GM21576 (cell line): ENCODE measurements around the gene MZT2A.
"Not testable (repeated sequence)": the region's sequence is repeated elsewhere in the genome, so short reads cannot be mapped to it uniquely, and the experiment has no call there.

Source experiments
- ATAC-seq: cut with Tn5 transposase; IDR thresholded peaks from one replicate; pipeline ENCODE4 v1.9.1; 2021; ENCODE audit warnings: mild to moderate bottlenecking, moderate library complexity; ENCODE audit not compliant: unreplicated experiment

Gene MZT2A, protein sequence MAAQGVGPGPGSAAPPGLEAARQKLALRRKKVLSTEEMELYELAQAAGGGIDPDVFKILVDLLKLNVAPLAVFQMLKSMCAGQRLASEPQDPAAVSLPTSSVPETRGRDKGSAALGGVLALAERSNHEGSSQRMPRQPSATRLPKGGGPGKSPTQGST

DNA sequence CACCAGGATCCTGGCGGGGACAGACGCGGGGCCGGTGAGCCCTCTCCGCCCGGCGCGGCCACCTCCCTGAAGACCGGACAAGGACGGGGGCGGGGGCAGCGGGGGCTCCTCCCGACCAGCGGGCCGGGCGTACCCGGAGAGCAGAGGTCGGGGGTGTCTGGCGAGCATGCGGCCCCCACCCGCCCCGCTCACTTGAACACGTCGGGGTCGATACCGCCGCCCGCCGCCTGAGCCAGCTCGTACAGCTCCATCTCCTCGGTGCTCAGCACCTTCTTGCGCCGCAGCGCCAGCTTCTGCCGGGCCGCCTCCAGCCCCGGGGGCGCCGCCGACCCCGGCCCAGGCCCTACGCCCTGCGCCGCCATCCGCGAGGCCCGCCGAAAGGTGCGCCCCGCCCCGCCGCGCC is at the start of gene MZT2A:
Gene MZT2A (minus strand): TSS at position 383 of the 403 bp plus-strand sequence. CDS start 21 bp downstream, at position 362.
- peak; percentile 5 for ATAC-seq

DNA sequence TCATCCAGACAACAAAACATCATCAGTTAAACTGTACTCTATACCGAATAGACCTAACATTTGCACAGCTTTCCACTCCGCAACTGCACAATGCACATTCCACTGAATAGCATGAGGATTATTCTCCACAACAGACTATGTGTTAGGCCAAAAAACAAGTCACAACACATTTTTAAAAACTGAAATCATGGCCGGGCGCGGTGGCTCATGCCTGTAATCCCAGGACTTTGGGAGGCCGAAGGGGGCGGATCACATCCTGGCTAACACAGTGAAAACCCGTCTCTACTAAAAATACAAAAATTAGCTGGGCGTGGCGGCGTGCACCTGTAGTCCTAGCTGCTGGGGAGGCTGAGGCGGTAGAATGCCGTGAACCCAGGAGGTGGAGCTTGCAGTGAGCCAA is 46.7 kb upstream of the MZT2A start:
- ATAC-seq, result not testable (repeated sequence)

DNA sequence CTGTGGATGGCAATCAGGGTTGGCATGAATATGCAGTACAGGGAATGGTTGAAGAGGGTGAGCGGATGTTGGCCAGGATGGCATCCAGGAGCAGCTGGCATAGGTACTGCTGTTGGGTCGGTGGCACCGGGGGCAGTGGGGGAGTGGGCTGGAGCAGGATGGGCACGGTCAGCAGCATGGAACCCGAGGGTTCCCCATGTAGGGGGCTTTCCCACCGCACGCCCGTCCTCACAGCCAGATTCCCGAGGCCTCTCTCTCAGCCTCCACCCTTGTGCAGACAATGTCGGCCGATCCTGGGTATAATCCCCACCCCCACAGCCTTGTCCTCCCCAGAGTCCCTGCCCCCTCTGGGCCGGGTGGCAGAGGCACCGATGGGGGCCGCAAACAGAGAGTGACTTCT is 44.6 kb upstream of the MZT2A start:
- not testable (repeated sequence) for ATAC-seq

DNA sequence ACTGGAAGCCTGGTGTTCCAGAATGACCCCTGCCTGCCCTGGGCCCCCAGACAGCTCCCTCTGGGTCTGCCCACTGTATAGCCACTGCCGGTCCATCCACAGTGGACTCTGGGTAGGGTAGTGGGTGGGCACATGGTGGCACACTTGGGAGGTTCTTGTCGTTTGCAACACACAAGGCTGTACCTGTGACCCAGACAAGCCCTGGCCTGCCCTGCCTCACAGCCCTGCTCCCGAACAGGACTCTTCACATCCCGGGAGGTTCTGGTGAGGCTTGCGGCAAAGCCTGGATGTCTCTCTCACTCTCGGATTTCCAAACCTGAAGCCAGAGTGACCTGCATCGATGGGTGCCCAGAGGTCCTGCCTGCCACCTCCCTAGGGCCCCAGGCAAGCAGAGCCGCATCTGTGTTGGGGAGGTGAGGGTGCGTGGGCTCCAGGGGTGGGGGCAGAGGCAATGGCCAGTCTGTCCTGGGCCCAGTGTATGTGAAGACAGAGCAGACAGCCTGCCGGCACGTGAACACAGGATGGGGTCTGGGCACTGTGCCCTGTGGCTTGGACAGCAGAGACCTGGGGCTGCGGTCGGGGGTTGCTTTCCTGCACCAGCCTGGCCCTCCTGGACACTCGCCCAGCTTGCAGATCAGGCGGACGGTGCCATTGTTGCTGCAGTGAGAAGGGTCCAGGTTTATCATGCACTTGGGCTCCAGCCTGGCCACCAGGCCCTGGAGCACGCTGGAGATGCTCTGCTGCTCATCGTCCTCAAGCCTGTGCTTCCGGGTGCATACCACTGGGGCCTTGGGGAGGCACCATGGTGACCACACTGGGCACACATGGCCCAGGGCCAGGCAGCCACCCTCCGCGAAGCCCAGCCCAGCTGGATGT is 44.0 kb upstream of the MZT2A start:
- ATAC-seq, result not testable (repeated sequence)

DNA sequence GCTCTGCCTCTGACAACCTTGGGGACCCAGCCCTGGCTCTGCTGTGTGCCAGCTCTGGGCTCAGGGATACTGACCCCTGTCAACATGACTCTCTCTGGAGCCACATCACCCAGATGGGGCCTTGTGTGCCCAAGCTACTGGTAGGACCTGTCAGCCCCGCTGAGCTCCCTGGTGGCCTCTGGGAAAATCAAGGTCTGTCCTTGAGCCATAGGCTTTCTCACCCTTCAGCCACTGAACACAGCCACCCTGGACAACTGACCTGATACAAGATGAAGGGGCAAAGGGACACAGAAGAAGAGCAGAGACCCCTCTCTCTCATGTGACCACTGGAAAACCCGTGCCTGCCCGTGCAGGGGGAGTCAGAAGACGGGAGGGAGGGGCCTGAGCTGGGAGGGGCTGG is 43.3 kb upstream of the MZT2A start:
- no peak for ATAC-seq

DNA sequence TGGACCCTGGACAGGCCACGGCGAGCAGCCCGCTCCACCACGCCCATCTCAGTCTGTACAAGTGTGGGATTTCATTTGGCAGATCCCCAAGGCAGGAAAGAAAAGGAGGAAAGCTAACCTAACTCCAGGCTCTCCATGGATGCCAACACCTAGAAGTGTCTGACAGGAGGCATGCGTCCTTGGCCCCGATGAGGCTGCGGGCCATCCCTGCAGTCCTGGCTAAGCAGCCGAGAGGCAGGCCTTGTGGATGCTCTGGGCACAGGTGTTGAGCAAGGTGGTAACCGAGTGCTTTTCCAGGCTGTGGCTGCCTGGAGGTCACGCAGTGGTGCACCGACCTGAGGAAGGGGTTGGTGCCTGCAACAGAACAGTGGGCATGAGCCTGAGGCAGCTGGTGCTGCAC is 42.8 kb upstream of the MZT2A start:
- ATAC-seq, result not testable (repeated sequence)

DNA sequence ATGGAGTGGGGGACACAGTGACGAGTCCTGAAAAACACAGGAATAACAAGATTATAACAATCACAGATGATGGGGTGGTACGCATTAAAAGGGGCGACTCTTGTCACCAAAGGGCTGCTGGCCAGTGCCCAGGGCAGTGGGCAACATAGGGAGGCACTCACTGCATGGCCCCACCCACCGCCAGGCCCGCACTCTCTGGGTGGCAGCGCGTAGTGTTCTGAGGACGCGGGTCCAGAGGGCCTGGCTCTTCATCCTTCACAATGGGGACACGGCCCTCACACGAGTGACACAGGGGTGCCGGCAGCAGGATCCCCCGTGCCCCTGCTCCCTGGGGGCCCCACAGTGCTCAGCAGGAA is 42.1 kb upstream of the MZT2A start:
- not testable (repeated sequence) for ATAC-seq

DNA sequence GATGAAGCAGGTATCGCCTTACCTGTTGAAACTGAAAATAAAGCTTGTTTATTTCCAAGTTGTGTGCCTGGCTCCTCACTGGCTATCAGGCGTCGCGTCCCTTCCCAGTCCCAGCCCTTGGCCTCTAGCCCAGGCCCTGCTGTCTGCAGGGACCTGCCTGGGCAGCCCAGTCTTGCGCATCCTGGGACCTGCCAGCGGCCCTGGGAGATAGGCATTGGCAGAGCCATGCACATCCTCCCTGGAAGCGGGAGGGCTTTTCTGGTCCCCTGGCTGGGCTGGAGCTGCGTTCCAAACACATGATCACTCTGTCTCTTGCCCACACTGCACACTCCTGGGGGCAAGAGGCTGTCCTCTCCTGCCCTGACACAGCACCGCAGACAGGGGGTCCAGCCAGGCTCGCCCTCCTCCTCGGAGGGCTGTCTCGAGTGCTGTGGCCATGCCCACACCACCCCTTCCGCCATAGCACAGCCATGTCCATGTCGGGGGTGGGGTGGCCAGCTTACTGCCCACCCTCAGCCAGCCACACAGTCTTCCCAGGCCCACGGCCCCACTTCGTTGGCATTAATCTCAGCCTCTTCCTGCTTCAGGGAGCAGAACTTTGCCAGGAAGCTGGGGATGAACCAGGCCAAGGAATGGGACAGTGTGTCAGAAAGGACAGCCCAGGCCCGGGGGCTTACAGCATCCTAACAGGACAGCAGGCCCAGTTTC is 41.6 kb upstream of the MZT2A start:
- not testable (repeated sequence) for ATAC-seq

DNA sequence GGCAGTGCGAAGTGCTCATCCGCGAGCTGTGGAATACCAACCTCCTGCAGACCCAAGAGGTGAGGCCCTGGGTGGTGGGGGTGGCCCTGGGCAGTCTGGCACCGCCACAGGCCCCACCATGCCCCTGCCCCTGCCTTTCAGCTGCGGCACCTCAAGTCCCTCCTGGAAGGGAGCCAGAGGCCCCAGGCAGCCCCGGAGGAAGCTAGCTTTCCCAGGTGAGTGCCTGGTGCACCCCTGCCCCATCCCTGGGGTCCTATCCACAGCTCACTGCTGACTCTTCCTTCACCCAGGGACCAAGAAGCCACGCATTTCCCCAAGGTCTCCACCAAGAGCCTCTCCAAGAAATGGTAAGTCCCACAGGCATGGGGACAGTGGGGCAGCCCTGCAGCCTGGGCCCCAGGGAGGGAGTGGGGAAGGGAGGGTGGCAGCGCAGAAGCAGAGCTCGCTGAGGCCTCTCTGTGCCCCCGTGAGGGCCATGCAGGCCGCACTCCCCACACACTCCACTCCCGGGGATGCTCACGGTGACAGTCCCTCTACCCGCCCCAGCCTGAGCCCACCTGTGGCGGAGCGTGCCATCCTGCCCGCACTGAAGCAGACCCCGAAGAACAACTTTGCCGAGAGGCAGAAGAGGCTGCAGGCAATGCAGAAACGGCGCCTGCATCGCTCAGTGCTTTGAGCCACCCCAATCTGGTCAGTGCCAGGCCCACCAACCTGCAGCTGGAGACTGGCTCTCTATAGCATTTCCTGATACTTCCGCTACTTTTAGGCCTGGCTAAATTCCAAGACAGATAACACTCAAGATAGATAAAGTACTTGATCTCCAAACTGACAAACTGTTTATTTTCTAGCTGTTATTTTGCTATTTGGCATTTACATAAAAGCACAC is 40.8 kb upstream of the MZT2A start:
- ATAC-seq, result not testable (repeated sequence)

DNA sequence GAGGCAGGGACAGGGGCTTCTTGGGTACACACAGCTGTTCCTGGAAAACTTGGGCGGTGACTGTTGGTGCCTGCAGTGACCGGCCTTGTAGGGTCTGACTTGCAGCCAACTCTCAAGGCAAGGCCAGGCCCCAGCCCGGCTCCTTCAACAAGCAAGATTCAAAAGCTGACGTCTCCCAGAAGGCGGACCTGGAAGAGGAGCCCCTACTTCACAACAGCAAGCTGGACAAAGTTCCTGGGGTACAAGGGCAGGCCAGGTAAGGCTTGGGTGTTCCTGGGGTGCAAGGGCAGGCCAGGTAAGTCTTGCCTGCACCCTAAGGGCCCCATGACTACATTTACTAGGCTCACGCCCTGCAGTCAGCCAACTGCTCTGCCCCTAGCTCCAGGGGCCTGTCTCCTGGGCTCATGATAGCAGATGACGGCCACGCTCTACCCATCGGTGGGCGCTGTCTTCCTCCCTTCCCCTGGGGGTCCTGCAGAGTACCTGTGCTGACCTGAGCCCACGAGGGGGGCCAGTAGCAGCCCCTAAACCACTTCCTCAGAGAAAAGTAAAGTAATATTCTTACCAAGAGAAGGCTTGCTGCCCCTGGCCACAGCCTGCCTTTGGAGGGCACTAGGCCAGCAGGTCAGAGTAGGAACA is 39.5 kb upstream of the MZT2A start:
- ATAC-seq, result not testable (repeated sequence)

DNA sequence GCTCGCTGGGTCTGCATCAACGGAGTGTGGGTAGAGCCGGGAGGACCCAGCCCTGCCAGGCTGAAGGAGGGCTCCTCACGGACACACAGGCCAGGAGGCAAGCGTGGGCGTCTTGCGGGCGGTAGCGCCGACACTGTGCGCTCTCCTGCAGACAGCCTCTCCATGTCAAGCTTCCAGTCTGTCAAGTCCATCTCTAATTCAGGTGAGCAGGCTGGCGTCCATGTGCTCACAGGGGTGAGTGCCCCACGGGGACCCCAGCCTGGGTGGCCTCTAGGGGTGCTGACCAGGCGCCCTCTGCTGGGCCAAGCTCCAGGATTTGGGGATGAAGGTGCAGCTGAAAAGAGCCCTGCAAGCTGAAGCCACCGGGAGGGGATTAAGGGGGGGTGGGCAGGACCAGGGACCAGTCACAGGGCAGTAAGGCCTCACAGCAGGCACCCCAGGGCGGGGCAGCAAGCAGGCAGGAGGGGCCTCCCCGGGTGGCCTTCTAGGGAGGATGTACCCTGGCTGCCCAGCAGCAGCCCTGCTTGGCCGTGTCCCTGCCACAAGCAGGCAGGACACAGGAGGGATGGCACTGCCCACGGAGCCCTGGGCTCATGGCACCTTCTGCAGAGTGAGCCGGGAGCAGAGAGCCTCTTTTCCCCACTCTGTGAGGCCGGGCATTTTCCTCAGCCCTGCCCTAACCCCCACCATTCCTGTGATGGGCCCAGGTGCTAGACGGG is 38.6 kb upstream of the MZT2A start:
- not testable (repeated sequence) for ATAC-seq

DNA sequence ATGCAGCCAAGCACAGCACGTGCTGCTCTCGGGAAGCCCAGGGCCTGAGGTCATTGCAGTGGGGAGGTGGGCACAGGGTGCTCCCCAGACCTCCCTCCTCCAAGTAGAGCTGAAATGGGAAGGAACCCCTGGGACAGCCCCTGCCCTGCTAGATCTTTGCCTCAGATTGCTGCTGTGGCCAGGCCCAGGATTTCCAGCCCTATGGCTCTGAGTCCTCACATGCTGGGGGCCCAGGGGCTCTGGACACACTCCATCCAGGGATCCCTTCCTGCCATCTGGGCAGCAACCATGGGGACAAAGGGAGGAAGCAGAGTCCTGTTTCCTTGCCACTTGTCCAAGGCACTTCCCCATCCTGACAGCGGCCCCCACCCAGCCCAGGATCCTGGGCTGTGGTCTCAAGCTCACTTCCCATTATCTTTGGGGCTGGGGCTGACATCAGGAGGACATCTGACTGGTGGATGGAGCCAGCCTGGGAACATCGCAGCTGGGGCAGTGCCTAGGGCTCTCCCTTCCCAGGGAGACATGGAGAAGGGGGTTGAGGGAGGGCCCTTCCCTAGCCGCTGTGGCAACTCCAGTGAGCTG is 37.8 kb upstream of the MZT2A start:
- ATAC-seq, result not testable (repeated sequence)

DNA sequence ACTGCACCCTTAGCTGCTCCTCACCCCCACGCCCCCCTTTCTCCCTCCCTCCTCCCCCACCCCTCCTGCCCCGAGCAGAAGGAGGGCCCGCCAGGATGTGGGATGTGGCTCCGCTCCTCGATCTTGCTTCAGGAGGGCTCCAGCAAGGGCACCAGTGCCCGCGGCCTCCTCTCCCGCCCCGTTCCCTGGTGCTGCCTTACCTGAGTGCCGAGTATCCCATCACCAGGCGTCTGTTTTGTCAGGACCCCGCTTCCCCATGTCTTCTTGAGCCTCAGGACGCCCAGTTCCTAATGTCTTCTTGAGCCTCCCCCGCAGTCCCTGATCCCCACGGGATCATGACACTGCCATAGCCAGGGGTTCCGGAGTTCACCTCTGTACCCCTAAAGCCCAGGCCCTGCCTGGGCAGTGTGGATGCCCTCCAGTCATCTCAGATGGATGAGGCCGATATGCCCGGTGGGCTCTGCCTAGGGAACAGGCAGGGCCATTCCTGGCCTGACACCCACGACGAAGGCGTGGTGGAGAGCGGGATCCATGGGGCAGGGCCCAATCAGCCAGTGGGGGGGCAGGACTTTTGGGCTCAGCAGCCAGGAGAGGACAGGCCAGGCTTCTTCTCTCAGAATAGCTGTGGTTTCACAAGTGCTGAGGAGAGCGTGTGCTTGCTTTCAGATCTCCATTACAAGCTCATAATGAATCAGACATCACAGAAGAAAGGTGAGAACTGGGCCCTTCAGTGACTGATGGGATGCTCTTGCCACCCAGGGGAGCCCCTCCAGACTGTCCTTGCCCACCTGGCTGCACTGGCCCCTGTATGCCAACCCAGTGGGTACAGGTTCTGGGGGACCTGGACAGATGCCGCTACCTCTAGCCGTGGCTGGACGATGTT is 37.0 kb upstream of the MZT2A start:
- peak; percentile 59 for ATAC-seq

DNA sequence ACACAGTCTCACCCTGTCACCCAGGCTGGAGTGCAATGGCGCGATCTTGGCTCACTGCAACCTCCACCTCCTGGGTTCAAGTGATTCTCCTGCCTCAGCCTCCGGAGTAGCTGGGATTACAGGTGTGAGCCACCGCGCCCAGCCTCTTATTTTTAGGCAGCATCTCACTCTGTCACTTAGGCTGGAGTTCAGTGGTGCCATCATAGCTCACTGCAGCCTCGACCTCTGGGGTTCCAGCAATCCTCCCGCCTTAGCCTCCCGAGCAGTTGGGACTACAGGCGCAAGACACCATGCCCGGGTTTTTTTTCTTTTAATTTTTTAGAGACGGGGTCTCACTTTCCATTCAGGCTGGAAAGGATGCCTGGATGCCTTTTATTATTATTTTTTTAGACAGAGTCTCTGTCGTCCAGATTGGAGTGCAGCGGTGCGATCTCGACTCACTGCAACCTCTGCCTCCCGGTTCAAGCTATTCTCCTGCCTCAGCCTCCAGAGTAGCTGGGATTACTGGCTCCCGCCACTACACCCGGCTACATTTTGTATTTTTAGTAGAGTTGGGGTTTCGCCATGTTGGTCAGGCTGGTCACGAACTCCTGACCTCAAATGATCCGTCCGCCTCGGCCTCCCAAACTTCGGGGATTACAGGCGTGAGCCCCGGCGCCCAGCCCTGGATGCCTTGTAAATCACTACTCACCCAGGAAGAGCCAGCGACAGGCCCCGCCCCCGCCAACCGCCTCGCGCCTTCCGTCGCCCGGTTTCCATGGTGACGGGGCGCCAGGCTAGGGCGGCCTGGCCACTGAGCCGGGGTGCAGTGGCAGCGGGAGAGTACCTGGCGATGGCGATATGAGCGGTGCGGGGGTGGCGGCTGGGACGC is 35.2 kb upstream of the MZT2A start, which contains the start of gene CCDC74A:
Gene CCDC74A (plus strand): TSS at position 758 of the 871 bp plus-strand sequence. CDS start 83 bp downstream, at position 841.
- peak; percentile 84 for ATAC-seq

DNA sequence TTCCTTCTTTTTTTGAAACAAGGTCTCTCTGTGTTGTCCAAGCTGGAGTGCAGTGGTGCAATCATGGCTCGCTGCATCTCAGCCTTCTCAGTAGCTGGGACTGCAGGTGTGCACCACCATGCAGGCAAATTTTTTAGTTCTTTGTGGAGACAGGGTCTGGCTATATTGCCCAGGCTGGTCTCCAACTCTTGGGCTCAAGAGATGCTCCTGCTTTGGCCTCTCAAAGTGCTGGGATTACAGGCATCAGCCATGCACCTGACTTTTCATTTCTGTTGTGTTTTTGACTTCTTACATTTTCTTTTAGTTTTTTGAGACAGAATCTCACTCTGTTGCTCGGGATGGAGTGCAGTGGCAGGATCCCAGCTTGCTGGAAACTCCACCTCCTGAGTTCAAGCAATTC is 33.1 kb upstream of the MZT2A start:
- not testable (repeated sequence) for ATAC-seq

DNA sequence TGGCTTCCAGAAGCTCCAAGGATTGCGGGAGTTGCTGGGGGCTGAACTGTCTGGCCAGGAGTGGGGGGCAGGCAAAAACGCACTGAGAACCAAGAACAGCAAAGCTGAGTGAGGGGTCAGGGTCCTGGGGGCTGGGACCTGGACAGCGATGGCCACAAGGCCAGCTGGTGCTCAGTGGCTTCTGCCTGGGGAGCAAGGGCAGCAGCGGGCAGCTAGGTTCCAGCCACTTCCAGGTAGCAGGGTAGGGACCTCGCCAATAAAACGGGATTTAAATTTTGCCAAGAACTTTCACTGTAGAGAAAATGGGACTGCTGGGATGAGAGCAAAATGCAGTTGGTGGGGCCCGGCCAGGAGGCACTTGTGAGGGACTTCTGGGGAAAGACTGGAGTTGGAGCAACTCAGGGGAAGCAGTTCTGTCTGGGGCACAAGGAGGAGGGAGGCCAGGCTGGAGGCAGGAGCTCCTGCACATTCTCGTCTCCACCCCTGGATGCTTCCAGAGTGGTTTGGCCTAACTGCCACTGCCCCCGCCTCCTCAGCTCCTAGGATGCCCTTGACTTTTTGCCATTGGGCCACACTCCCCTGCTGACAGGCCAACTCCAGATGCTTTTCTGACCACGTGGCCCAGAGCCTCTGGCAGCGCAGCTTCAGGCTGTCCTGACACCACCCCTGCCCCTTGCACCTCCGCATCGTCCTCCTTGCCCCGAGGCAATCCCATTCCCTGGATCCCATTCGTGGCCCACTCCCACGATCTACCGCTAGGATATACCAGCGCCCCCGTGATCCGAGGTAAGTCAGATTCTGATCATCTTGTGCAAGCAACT is 30.0 kb upstream of the MZT2A start:
- no peak for ATAC-seq
